Measurements from ENCODE around the gene CFHR2.
"Not testable (repeated sequence)": the region's sequence is repeated elsewhere in the genome, so short reads cannot be mapped to it uniquely, and the experiment has no call there.

CFHR2 gene

DNA sequence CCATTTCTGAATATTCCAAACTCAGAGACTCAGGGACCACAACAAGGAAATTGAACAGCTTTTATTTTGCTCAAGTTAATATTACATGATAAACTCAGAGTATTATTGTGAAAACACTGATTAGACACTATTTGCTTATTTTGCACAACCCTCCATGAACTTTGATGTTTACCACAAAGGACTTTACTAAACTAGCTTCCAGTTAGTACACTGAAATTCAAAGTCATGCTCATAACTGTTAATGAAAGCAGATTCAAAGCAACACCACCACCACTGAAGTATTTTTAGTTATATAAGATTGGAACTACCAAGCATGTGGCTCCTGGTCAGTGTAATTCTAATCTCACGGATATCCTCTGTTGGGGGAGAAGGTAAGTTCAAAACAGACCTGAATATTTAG, at the start of gene CFHR2:
Gene CFHR2, plus strand, starts transcription at position 171 of the 400 bp plus-strand sequence. Its CDS starts 143 bp downstream, at position 314.
- DNase-seq: not testable (repeated sequence)

DNA sequence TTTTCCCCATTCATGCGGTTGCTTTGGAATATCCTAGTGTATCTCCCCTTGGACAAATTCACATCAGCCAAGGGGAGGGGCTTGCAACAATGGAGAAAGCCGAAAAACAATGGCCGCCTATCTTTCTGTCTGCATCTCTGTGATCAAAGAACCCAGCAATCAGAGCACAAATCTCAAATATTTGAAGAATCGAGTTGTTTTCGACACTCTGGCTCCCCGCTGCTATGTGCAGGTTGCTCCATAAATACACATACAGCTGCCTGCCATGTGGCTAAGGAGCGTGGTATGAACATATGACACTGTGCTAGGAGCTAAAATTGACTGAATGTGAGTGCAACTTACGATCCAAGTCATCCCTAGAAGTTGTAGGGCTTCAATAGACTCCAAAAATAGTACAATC, 47.2 kb upstream of the CFHR2 start:
- no peak for DNase-seq

DNA sequence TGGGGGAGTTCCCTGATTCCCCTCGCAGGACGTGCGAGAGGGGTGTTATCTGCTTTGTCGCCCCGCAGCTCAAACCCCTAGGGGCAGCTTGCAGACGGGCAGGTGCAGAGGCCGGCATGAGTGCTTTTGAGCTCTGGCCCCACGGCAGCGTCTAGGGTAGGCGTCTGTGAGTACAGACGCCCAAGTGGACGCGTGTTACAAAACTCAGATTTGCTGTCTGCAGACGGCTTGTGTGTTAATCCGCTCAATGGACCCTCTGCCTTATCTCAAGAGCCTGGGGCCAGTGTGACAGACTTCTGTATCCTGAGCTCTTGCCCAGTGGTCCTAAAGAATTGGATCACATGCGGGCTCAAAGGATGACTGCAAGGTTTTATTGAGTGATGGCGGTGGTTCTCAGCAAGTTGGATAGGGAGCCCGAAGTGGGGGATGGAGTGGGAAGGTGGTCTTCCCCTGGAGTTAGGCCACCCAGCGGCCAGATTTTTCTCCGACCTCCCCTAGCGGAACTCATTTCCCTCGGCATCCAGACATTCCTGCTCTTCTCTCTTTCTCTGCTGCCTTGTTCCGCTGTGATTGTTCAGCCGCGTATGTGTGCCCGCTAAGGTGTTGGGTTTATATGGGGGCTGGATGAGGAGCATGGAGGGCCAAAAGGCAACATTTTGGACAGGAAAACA, 46.2 kb upstream of the CFHR2 start:
- no peak for DNase-seq

DNA sequence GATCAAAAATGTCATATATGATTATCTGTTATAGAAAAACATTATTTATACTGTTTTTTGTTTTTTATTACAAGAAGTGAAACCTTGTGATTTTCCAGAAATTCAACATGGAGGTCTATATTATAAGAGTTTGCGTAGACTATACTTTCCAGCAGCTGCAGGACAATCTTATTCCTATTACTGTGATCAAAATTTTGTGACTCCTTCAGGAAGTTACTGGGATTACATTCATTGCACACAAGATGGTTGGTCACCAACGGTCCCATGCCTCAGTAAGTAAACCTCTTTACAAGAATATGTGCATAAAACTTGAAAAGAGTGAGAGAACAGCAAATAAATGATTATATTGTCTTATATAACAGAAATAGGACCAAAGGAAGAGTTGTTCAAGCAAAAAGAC, 41.2 kb upstream of the CFHR2 start:
- no peak for DNase-seq

DNA sequence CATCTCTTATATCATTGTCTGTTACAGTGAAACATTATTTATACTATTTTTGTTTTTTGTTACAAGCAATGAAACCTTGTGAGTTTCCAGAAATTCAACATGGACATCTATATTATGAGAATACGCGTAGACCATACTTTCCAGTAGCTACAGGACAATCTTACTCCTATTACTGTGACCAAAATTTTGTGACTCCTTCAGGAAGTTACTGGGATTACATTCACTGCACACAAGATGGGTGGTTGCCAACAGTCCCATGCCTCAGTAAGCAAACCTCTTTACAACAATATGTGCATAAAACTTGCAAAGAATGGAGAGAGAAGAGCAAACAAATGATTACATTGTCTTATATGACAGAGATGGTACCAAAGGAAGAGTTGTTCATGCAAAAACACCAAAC, 33.3 kb upstream of the CFHR2 start:
- no peak for DNase-seq

DNA sequence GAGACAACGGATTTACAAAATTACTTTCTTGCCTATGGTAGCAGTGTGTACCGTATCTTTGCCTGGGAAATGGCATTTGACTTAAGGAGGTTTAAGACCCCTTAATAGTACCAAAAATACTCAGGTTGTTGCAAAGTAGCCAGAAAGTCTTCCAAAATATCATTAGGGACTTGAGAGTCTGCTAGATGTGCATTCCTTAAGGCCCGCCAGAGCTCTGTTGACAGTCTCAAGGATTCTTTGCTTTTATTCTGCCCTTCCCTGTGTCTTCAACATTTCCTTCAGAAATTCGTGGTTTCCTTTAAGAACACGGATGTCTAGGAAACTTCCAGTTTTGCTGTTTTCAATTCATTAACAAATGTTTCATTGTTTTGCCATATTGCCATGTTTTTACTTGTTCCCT, 31.3 kb upstream of the CFHR2 start:
- not testable (repeated sequence) for DNase-seq

DNA sequence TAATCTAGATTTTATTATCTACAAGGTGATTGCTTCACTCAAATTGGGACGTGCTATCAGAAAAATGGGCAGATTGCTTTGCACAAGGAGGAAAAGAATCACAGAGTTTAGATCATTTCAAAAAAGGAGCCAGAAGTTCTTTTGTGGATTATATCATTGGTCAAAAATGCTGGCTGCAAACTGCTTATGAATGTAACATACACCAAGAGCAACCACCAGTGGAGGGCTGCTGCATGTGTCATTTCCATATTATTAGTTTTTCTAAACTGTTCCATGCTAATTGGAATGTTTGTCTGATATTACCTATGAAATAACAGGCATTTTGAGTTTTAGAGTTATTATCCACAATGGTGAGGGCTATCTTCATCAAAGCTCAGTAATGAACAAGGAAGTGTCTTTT, 16.7 kb upstream of the CFHR2 start:
- DNase-seq: not testable (repeated sequence)

DNA sequence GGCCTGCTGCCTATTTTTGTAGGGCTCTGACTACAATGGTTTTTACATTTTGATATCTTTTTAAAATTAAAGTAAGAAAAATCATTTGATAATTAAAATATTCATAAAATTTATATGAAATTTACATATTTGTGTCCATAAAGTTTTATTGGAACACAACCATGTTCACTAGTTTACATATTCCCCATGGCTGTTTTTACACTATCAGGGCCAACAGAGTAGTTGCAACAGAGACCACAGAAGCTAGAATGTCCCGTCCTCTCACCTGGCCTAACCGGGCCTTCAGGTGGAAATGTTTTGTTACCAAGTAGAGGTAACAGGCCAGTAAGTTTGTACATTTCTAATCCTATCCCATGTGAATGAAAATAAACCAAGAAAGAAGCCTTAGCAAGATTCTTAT, 10.7 kb upstream of the CFHR2 start:
- not testable (repeated sequence) for DNase-seq

DNA sequence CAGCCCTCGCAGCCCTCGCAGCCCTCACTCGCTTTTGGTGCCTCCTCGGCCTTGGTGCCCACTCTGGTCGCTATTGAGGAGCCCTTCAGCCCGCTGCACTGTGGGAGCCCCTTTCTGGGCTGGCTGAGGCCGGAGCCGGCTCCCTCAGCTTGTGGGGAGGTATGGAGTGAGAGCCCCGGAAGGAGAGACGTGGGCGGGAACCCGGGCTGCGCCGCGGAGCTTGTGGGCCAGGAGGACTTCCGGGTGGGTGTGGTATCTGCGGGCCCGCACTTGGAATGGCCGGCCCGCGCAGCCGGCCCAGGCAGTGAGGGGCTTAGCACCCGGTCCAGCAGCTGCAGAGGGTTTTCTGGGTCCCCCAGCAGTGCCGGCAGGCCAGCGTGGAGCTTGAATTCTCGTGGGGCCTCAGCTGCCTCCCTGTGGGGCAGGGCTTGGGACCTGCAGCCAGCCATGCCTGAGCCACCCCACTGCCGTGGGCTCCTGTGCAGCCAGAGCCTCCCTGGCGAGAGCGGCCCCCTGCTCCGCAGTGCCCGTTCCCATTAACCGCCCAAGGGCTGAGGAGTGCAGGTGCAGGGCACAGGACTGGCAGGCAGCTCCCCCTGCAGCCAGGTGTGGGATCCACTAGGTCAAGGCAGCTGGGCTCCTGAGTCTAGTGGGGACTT, 9.9 kb upstream of the CFHR2 start:
- DNase-seq: no peak

DNA sequence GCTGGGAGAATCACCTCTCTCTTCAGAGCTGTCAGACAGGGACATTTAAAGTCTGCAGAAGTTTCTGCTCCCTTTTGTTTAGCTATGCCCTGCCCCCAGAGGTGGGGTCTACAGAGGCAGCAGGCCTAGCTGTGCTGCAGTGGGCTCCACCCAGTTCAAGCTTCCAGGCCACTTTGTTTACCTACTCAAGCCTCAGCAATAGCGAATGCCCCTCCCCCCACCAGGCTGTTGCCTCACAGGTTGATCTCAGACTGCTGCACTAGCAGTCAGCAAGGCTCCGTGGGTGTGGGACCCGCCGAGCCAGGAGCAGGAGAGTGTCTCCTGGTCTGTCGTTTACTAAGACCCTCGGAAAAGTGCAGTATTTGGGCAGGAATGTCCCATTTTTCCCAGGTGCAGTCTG, 2.1 kb upstream of the CFHR2 start:
- DNase-seq: not testable (repeated sequence)

DNA sequence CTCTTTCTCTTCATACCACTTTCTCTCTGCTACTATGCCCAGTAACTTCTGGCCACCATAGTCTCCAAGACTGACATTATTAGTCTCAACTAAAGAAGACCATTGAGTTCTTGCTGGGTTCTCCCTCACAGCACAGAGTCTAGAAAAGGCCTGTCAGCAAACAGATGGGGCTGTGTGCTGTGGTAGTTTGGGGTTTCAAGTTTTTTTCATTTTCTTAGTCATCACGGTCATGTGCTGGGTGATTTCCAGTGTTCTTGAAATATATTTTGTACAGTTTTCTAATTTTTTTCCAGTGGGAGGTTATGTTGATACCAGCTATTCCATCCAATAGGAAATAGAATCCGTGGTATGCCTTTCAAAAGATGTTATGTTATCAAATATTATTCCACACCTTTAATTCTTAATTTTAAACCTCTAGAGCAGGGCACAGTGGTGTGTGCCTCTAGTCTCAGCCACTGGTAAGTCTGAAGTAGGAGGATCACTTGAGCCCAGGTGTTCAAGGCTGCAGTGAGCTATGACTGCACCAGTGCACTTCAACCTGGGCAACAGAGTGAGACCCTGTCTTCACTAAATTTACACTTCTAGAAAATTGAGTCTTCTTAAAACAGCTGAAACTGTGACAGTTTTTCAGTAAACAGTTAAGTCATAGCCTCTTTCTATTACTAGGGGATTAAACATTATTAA, 8.3 kb downstream of the CFHR2 start:
- DNase-seq: no peak

DNA sequence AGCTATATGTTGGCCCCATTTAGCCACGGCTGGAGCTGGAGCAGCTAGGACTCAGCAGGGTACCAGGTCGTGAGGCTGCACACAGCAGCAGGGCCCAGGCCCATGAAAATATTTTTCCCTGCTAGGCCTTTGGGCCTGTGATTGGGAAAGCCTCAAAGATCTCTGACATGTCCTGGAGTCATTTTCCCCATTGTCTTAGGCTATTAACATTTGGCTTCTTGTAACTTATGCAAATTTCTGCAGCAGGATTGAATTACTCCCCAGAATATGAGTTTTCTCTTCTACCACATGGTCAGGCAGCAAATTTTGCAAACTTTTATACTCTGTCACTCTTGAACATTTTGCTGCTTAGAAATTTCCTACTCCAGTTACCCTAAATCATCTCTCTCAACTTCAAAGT, 11.2 kb downstream of the CFHR2 start:
- DNase-seq: no peak

DNA sequence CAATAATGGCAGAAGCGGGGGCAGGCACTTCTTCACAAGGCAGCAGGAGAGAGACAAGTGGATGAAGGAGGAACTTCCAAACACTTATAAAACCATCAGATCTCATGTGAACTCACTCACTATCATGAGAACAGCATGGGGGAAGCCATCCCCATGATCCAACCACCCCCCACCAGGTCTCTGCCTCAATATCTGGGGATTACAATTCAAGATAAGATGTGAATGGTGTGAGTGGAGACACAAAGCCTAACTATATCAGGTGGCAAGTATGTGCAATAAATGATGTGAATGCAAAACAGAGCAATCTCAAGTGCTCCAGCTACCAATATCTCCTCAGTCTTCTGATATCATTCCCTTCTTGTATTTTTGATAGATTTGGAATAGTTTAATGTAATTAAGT, 12.4 kb downstream of the CFHR2 start:
- no peak for DNase-seq

DNA sequence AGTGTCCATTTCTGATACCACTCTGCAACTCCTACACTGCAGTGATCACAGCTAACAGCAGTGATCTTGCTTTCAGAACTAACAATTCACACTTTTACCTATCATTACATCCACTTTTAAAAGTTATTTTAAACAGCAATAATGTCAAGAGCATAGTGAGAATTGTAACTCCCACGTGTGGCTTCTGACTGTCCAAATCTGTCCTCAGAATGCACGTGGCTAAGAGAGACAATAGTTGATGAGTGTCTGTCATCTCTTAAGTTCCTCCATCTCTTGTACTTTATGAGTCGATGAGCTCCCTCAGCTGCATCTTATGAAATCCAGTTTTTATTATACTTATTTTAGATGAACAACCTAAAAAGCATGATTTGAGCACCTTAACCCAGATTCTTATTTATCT, 17.3 kb downstream of the CFHR2 start:
- no peak for DNase-seq

DNA sequence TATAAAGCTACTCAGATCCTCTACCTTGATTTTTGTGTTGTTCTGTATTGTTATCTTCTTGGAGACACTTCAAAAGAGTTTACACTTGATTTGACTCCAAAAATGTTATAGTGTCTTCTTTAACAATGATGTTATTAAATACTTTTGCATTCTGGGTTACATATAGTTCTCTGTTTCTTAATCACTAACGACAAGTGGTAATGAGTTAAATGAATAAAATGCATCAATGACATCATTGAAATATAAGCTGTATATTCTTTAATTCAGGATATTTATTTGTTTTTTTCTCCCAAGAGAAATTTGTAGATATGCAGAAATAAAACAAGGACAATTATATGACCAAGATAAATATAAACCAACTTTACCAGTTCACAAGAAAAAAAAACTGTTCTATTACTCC, 26.6 kb downstream of the CFHR2 start:
- DNase-seq: no peak

DNA sequence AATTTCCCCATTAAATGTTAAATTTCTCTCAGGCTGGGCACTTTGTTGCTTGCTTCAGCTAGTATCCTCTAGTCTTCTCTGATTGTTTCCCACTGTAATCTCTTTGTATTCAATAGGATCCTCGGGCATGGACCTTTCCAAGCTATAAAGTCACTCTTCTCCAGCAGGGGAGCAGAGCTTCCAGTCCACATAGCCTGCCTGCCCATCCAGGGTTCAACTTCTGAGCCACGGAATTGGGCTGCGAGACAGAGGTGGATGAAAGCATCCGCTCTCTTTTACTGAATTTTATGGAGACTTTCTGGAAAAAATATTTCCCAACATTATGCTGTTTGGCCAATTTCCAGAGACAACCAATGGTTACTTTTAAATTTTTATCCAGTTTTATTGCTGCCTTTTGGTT, 32.7 kb downstream of the CFHR2 start:
- DNase-seq: no peak

DNA sequence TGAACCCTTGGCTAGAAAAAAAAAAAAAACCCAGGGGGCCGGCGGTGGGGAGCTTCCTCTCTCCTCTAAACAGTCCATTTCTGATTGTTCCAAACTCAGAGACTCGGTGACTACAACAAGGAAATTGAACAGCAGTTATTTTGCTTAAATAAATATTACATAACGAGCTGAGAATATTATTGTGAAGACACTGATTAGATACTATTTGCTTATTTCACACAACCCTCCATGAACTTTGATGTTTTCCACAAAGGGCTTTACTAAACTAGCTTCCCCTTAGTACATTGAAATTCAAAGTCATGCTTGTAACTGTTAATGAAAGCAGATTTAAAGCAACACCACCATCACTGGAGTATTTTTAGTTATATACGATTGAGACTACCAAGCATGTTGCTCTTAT, 33.7 kb downstream of the CFHR2 start, which contains the start of gene CFHR5:
Gene CFHR5, plus strand, starts transcription at position 279 of the 400 bp plus-strand sequence. Its CDS starts 109 bp downstream, at position 388.
- no peak for DNase-seq

DNA sequence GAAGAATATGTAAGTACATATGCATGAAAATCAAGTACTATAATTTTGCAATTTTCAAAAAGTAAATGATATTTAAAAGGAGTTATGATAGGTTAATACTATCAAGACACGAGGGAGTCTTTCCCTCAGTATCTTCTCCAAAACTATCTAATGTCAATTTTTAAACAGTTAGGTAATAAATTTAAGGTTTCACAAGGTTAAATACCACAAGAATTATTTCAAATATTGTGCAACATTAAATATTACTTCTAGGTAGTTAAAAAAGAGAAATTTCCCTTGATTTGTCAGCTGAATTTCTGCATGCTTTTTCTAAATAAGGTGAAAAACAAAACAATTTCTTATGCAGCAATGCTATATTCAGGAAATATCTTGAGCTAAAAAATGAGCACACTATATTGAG, 37.3 kb downstream of the CFHR2 start:
- no peak for DNase-seq

DNA sequence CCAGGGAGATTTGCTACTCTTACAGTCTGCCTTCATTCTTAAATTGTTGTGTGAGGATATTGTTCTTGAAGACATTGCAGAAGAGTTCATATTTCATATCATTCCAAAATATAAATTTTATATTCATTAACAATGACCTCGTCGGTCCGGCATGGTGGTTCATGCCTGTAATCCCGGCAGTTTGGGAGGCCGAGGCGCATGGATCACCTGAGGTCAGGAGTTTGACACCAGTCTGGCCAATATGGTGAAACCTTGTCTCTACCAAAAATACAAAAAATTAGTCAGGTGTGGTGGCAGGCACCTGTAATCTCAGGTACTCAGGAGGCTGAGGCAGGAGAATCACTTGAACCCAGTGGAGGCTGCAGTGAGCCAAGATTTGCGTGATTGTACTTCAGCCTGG, 38.7 kb downstream of the CFHR2 start:
- DNase-seq: not testable (repeated sequence)

DNA sequence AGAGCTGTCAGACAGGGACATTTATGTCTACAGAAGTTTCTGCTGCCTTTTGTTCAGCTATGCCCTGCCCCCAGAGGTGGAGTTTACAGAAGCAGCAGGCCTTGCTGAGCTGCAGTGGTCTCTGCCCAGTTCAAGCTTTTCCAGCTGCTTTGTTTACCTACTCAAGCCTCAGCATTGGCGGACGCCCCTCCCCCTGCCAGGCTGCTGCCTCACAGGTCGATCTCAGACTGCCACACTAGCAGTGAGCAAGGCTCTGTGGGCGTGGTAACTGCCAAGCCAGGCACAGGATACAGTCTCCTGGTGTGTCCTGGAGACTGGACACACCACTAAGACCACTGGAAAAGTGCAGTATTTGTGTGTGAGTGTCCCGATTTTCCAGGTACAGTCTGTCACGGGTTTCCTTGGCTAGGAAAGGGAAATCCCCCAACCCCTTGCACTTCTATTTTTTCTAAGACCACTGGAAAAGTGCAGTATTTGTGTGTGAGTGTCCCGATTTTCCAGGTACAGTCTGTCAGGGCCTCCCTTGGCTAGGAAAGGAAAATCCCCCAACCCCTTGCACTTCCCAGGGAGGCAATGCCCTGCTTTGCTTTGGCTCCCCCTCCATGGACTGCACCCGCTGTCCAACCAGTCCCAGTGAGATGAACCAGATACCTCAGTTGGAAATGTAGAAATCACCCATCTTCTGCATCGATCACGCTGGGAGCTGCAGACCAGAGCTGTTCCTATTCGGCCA, 48.5 kb downstream of the CFHR2 start:
- DNase-seq: not testable (repeated sequence)

DNA sequence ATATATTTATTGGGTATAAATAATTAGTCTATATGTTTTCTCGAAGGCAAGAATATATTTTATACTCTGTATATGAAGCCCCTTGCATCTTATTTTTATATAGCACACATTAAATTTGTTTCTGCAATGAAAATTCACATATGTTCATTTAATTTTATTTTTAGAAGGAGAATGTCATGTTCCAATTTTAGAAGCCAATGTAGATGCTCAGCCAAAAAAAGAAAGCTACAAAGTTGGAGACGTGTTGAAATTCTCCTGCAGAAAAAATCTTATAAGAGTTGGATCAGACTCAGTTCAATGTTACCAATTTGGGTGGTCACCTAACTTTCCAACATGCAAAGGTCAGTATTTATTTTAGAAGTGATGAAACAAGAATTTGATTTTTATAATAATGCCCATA, 50.4 kb downstream of the CFHR2 start:
- no peak for DNase-seq

DNA sequence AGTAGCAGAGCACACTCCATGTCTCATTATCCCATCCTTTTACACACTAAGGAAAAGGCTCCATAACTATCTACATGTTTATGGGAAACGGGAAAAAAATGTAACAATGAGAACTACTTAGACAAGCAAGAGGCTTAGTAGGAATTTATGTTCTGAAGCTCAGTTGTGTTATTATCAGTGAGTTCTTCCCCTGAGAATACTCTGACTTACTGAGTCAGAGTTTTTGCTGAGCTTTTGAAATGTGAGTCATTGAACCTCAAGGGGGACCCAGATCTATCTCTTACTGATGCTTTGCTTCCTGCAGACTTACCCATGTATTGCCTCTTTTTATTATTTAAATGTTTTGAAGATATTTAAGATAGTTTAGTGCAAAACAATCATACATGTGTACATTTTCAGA, 53.9 kb downstream of the CFHR2 start:
- DNase-seq: no peak

DNA sequence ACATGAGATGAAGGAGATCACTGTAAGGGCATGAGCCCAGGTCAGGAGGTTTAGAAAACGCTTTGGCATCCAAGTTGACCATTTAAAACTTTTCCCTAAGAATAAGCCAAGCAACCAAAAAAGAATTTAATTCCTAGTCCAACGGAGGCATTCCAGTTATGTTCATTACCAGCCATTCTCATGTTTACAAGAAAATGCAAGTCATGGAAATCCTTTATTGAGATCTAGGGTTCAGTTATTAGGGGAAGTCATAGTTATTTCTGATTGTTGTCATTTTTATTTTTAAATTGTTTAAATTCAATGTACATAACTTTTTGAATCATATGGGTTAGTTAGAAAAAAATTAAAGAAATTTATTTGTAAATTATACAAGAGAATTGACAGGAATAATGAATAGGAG, 58.3 kb downstream of the CFHR2 start:
- no peak for DNase-seq
